H1 (cell line): ENCODE results near the gene MAS1. TPM values are rescaled to one million over a fixed set of nuclear protein-coding genes. Genes with fewer than 3 reads are reported as not detected.

Experiments
- CHD2 ChIP-seq: IDR thresholded peaks from 2 replicates; pipeline ENCODE4 v1.6.1; 2012; ENCODE audit warnings: low read length, improper control_type of control experiment
- HDAC6 ChIP-seq: IDR thresholded peaks from one replicate; pipeline ENCODE4 v1.7.1; 2012; ENCODE audit warnings: low read depth, mild to moderate bottlenecking, inconsistent platforms, low read length, moderate library complexity
- TAF7 ChIP-seq: optimal IDR thresholded peaks from 2 replicates; pipeline ENCODE3; 2011; ENCODE audit warnings: low read depth, mild to moderate bottlenecking, inconsistent platforms, low read length, moderate library complexity, borderline replicate concordance
- ZNF274 ChIP-seq: IDR thresholded peaks from 2 replicates; pipeline ENCODE4 v1.7.0; 2012; ENCODE audit warnings: low read length, borderline replicate concordance; ENCODE audit errors: extremely low read depth
- polyA plus RNA-seq, 7 experiments: library from polyadenylated mRNA; depleted of rRNA in 3 of 7; stranded (reverse) in 5 of 7; unstranded in 2 of 7; fragments of >200 nt in 5 of 7; fragments of 200-250 nt in 2 of 7; gene quantifications; 1 replicate in 5 of 7; 2 replicates in 1 of 7; 4 replicates in 1 of 7; pipeline versions ENCODE4 v1.2.1 to v1.2.3, GENCODE V29; 2011 to 2013; ENCODE audit warnings: missing spikeins in 2 of 7, mixed read lengths in 2 of 7
- total RNA-seq: library from RNA; stranded (reverse); fragmentation: NEBNext Ultra II Directional; extraction: Animal tissue kit (Norgen Biotek cat#: 25700); gene quantifications from 2 replicates; pipeline ENCODE4 v1.2.1, GENCODE V29; 2021

MAS1 gene
- total and polyA plus RNA-seq, 2 of the 8 experiments (the other 6 are each of a cell fraction or from before 2014, with no cell fraction given) = 0.02 TPM; not detected in 1

GRCh38 chr6:159908979-159909378 is 18.2 kb downstream of the MAS1 start (continued):
- TF ChIP-seq ZNF274 (no peak), TAF7 (no peak), HDAC6 (no peak), CHD2 (no peak)
